HG03039 (cell line): ENCODE data around the gene GNA15.
"Not testable (repeated sequence)": the region's sequence is repeated elsewhere in the genome, so short reads cannot be mapped to it uniquely, and the experiment has no call there.

Experiments
- ATAC-seq: cut with Tn5 transposase; IDR thresholded peaks from one replicate; pipeline ENCODE4 v1.9.1; 2021; ENCODE audit warnings: mild to moderate bottlenecking, moderate library complexity; ENCODE audit not compliant: unreplicated experiment

GNA15 gene, protein sequence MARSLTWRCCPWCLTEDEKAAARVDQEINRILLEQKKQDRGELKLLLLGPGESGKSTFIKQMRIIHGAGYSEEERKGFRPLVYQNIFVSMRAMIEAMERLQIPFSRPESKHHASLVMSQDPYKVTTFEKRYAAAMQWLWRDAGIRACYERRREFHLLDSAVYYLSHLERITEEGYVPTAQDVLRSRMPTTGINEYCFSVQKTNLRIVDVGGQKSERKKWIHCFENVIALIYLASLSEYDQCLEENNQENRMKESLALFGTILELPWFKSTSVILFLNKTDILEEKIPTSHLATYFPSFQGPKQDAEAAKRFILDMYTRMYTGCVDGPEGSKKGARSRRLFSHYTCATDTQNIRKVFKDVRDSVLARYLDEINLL

GRCh38 chr19:3135961-3136683, at the start of gene GNA15:
GNA15 (plus strand) TSS chr19:3136033; CDS start chr19:3136451, 418 bp downstream.
- ATAC-seq = no peak

GRCh38 chr19:3087769-3088168, 48.1 kb upstream of the GNA15 start:
- no peak for ATAC-seq

GRCh38 chr19:3089299-3089855, 46.5 kb upstream of the GNA15 start:
- not testable (repeated sequence) for ATAC-seq

DNA sequence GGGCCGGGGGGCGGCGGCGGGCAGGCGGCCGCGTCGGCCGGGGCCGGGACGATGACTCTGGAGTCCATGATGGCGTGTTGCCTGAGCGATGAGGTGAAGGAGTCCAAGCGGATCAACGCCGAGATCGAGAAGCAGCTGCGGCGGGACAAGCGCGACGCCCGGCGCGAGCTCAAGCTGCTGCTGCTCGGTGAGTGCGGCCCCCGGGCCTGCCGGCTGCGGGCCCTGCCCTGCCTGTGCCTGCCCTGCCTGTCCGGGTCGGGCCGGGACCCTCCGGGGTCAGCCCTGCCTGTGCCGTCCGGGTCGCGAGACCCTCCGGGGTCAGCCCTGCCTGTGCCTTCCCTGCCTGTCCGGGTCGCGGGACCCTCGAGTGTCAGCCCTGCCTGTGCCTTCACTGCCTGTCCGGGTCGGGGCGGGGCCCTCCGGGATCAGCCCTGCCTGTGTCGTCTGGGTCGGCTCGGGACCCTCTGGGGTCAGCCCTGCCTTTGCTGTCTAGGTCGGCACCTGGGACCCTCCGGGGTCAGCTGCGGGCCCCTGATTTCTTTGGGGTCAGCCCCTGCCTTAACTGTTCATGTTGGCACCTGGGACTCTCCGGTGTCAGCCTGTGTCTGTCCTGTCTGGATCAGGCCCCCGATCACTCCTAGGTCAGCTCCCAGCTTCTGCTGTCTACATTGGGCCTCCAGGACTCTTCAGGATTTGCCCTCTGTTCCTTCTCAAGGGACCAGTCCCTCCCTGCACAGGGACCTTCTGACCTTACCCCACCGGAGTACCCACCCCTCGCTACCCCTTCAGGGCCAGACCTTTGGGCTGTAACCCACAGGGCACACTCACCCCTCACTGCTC, 41.0 kb upstream of the GNA15 start:
- ATAC-seq = peak; percentile 22

GRCh38 chr19:3095441-3096191, 40.2 kb upstream of the GNA15 start:
- ATAC-seq = no peak

DNA sequence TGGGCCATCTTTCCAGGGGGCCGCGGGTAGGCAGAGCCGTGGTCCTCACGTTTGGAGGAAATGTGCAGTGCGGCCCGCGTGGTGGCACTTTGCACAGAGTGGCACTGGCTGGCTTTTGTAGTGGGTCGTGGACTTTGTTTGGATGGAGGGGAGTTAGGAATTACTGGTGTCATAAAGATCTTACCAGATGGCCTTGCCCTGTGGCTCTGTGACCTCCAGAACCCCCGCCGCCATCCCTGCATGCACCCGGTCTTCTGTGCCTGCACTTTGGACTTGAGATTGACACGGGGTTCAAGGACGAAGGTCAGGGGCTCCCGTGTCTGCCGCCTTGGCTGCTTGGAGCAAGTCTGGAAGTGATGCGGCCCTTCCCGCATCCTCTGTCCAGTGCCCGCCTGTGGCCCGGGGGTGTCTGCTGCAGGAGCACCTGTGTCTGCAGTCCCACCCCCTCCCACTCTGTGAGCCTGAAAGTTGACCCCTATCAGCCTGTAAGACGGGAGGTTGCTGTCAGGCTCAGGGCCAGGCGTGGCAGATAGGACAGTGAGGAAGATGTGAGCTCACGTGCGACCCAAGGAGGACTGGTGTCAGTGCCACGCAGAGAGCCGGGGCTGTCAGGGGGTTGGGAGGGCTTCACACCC, 39.4 kb upstream of the GNA15 start:
- no peak for ATAC-seq

DNA sequence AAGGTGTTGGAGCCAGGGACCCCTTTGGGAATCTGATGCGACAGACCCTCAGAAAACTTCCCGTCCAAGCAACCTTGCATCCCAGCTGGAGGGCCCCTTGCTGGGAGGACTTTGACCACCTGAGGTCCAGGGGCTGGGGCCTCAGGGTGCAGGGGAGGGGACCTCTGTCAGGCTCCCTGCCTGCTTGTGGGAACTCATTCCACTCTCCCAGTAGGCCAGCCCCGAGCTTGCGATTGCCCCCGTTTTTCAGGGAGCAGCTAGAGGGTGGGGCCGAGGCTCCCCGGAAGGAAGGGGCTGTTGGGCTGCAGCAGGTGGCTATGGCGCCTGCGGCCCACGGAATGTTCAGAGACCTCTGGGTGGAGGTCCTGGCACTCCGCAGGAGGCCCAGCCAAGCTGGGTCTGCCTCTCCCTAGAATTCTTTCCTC, 38.9 kb upstream of the GNA15 start:
- no peak for ATAC-seq

- ATAC-seq = no peak
Observed at GRCh38 chr19:3097442-3097871, 38.4 kb upstream of the GNA15 start.

DNA sequence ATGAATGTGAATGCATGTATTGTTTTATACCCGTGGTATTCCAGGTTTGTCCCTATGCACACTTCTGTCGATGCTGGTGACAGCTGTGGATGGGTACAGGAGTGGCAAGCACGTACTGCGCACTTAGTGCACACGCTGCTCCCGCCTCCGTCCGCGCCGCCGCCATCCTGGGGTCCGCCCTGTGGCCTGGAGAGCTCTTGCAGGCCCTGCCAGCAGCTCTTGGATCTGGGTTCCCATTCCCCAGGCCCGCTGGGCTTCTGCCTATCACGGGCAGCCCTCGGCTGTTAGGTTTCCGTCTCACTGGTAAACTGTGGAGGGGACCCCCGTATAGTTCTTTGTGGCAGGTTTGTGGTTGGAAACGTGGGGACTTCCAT, 37.7 kb upstream of the GNA15 start:
- no peak for ATAC-seq

GRCh38 chr19:3098515-3099346, 37.1 kb upstream of the GNA15 start:
- ATAC-seq = no peak

GRCh38 chr19:3099347-3100145, 36.3 kb upstream of the GNA15 start:
- no peak for ATAC-seq

- no peak for ATAC-seq
Observed at GRCh38 chr19:3100331-3100730, 35.5 kb upstream of the GNA15 start.

DNA sequence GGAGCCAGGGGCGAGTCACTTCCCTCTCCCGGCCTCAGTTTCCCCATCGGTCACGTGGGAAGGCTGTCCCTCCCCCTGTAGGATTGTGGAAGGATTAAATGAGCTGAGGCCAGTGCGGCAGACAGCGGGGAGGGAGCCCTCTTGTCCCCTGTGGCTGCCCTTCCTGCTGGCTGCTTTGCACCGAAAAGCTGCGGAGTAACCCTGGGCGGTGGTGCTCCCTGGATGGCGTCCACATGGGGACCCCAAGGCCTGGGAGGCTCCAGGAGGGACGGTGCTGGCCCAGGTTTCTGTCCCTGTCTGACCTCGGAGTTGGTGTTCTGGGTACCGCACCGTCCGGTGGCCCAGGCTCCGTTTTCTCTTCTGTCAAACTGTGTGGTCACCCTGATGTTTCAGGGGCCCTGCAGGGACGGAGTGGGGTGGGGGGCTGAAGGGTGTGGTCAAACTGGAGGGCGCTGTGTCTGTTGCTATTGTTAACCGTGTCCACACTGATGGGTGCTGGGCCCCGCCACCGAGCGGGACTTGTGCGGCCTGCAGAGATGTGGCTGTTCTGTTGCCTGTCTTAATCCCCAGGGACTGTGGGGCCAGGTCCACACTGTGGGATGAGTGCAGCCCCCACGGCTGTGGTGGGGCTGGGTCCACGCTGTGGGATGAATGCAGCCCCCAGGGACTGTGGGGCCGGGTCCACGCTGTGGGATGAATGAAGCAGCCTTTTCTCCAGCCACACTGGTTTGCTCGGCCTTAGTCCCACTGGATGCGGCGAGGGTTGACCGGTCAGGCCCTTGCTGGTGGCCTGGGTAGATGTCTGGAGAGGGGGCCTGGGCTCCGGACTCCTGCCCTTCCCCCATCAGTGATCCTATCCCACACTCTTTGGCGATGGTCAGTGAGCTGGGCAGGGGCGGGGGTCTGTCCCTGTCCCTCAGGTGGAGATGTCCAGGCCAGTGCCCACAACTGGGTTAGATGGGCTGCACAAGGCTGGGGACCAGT, 34.8 kb upstream of the GNA15 start:
- ATAC-seq = no peak

DNA sequence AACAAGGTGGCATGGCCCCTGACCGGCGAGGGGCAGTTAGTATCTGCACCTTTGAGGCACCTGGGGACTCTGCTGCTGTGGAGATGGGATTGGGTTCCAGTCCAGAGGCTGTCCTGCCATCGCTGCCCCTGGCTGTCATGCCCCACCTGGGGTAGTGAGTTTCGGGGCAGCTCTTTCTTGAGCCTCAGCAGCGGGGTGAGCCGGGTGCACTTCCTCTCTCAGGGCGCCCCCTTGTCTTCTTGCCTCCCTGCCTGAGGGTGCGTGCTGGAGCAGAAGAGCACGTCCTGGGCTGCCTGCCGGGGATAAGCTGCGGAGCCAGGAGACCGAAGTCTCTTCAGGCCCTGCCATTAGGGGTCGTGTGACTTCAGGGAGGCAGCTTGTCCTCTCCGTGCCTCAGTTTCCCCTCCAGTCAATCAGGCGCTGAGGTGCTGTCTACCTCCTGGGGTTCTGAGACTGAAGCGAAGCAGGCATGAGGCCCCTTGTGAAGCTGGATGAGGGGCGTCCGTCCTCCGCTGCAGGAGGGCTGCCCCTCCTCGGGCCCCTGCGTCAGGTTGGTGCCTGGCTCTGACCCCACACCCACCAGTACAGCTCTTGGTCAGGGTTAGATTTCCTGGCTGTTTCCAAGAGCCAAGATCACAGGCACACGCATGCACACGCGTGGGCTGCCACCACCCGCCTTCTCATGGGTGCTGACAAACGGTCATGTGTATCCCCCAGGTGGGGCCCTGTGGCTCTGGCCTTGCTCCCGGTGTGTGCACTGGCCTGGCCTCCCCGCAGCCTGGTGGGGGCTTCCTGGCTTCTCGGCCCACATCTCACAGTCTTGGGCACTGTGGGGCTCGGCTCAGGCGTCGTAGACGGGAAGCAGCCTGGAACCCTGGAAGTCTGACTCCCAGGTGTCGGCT, 33.3 kb upstream of the GNA15 start:
- no peak for ATAC-seq

GRCh38 chr19:3104708-3104983, 31.2 kb upstream of the GNA15 start:
- no peak for ATAC-seq
